SU-DHL-6 (cell line): ENCODE measurements around the gene OTUD5.

ENCODE experiments used
- H2AFZ ChIP-seq: fragments of 200-600 bp; sonication (generic); 2 replicates; pipeline ENCODE4 v1.6.1; 2014; ENCODE audit warnings: low read depth, mild to moderate bottlenecking, moderate library complexity, mixed read lengths, antibody characterized with exemption, low read length; ENCODE audit not compliant: severe bottlenecking
- H3F3A ChIP-seq: fragments of 200-600 bp; shearing (Covaris generic); 2 replicates; pipeline ENCODE4 v1.6.0; 2016; ENCODE audit warnings: antibody characterized with exemption, mild to moderate bottlenecking; ENCODE audit not compliant: insufficient read depth
- H3K27ac ChIP-seq: fragments of 200-600 bp; sonication (generic); 2 replicates; pipeline ENCODE4 v1.5.1; 2016; ENCODE audit warnings: low read depth, mild to moderate bottlenecking, low read length, moderate library complexity, mixed read lengths
- H3K27me3 ChIP-seq: fragments of 200-600 bp; sonication (generic), shearing (Covaris generic); 2 replicates; pipeline ENCODE4 v1.6.0; 2014; ENCODE audit warnings: mild to moderate bottlenecking, low read length
- H3K36me3 ChIP-seq: fragments of 200-600 bp; sonication (generic); 2 replicates; pipeline ENCODE4 v1.6.1; 2014; ENCODE audit warnings: mild to moderate bottlenecking, low read length, mixed read lengths
- H3K4me2 ChIP-seq: fragments of 300-600, 200-600 bp; shearing (Covaris generic), sonication (generic); 2 replicates; pipeline ENCODE4 v1.6.0; 2014; ENCODE audit warnings: low read length, low read depth, mild to moderate bottlenecking; ENCODE audit not compliant: poor library complexity, severe bottlenecking
- H3K4me3 ChIP-seq: fragments of 200-600 bp; sonication (generic); 2 replicates; pipeline ENCODE4 v1.5.1; 2014; ENCODE audit warnings: antibody characterized with exemption, low read length, mild to moderate bottlenecking, mixed read lengths; ENCODE audit not compliant: insufficient read depth, poor library complexity, severe bottlenecking
- H3K79me2 ChIP-seq: fragments of 200-600 bp; sonication (generic); 2 replicates; pipeline ENCODE4 v1.6.1; 2014; ENCODE audit warnings: mild to moderate bottlenecking, low read length, moderate library complexity; ENCODE audit not compliant: insufficient read depth
- H3K9ac ChIP-seq: fragments of 200-600 bp; sonication (generic); 2 replicates; pipeline ENCODE4 v1.7.0; 2014; ENCODE audit warnings: mild to moderate bottlenecking, low read length
- H3K9me2 ChIP-seq: fragments of 200-600 bp; sonication (generic); replicated peaks from 2 replicates; pipeline ENCODE4 v1.6.1; 2014; ENCODE audit warnings: low read length; ENCODE audit not compliant: insufficient read depth
- H3K9me3 ChIP-seq: fragments of 200-600 bp; sonication (generic); 2 replicates; pipeline ENCODE4 v1.6.1; 2014; ENCODE audit warnings: low read length, mixed read lengths; ENCODE audit not compliant: insufficient read depth
- H4K20me1 ChIP-seq: fragments of 200-600 bp; sonication (generic); 2 replicates; pipeline ENCODE4 v1.6.1; 2014; ENCODE audit warnings: low read depth, mild to moderate bottlenecking, antibody characterized with exemption, low read length, moderate library complexity, mixed read lengths
- CTCF ChIP-seq: fragments of 200-600 bp; sonication (generic); IDR thresholded peaks from one replicate; pipeline ENCODE4 v1.5.1; 2017; ENCODE audit warnings: antibody characterized with exemption, mild to moderate bottlenecking, low read length, moderate library complexity; ENCODE audit not compliant: insufficient read depth, poor library complexity, severe bottlenecking
- EZH2phosphoT487 ChIP-seq: fragments of 200-600 bp; sonication (generic), shearing (Covaris generic); conservative IDR thresholded peaks from 2 replicates; pipeline ENCODE4 v1.6.1; 2018; ENCODE audit warnings: mild to moderate bottlenecking, antibody characterized with exemption, low read length, moderate library complexity, mixed read lengths

Gene OTUD5

GRCh38 chrX:48998391-48998790 is 41.0 kb upstream of the OTUD5 start:
- Histone ChIP-seq H3K9ac (no peak overlapping the region), H3K9me2 (no peaks in the 10 kb centered on the region), H2AFZ (no peak overlapping the region), H3K79me2 (peaks cover 8% of the 10 kb centered on the region; the same call in 1 of the 2 replicates), H4K20me1 (no peaks in the 10 kb centered on the region), H3K27me3 (no peaks in the 10 kb centered on the region), H3K9me3 (no peaks in the 10 kb centered on the region), H3K36me3 (no peaks in the 10 kb centered on the region), H3K4me2 (no peak overlapping the region), H3K27ac (no peak overlapping the region), H3F3A (no peaks in the 10 kb centered on the region), H3K4me3 (no peak overlapping the region)
- TF ChIP-seq CTCF (no peak), EZH2phosphoT487 (no peak)

GRCh38 chrX:48997865-48998264 is 40.5 kb upstream of the OTUD5 start:
- peaks cover 8% of the 10 kb centered on the region; the same call in 1 of the 2 replicates for H3K79me2 ChIP-seq
- no peaks in the 10 kb centered on the region for H3K9me2 ChIP-seq
- no peaks in the 10 kb centered on the region for H3K36me3 ChIP-seq
- H3K4me2 ChIP-seq, result no peak overlapping the region
- TF ChIP-seq CTCF, result no peak
- TF ChIP-seq EZH2phosphoT487, result no peak
- no peaks in the 10 kb centered on the region for H3K27me3 ChIP-seq
- no peak overlapping the region for H2AFZ ChIP-seq
- H3F3A ChIP-seq, result no peaks in the 10 kb centered on the region
- no peaks in the 10 kb centered on the region for H4K20me1 ChIP-seq
- no peak overlapping the region for H3K27ac ChIP-seq
- H3K4me3 ChIP-seq, result no peak overlapping the region
- H3K9ac ChIP-seq, result no peak overlapping the region
- H3K9me3 ChIP-seq, result no peaks in the 10 kb centered on the region

GRCh38 chrX:48997455-48997854 is 40.0 kb upstream of the OTUD5 start:
- Histone ChIP-seq H3K36me3 (no peaks in the 10 kb centered on the region), H3K27ac (no peak overlapping the region), H3K4me2 (no peak overlapping the region), H3F3A (no peaks in the 10 kb centered on the region), H3K9ac (no peak overlapping the region), H3K4me3 (no peak overlapping the region), H2AFZ (no peak overlapping the region), H3K79me2 (peaks cover 8% of the 10 kb centered on the region; the same call in 1 of the 2 replicates), H4K20me1 (no peaks in the 10 kb centered on the region), H3K9me2 (no peaks in the 10 kb centered on the region), H3K9me3 (no peaks in the 10 kb centered on the region), H3K27me3 (no peaks in the 10 kb centered on the region)
- TF ChIP-seq CTCF, result no peak
- no peak for TF ChIP-seq EZH2phosphoT487
